NCI-H82 treated with DMSO at 0.1 percent for 48 hours (cell line): ENCODE measurements around the gene RGS11.

Experiments used
- DNase-seq: peaks from one replicate; lab custom pipeline; 2025; ENCODE audit not compliant: unreplicated experiment; lab: John Stamatoyannopoulos, UW

RGS11 gene

GRCh38 chr16:275786-276232 is at the start of gene RGS11:
TSS of gene RGS11 (minus strand) at chr16:275944. CDS start at chr16:275911, 33 bp downstream.
- DNase-seq: no peak

DNA sequence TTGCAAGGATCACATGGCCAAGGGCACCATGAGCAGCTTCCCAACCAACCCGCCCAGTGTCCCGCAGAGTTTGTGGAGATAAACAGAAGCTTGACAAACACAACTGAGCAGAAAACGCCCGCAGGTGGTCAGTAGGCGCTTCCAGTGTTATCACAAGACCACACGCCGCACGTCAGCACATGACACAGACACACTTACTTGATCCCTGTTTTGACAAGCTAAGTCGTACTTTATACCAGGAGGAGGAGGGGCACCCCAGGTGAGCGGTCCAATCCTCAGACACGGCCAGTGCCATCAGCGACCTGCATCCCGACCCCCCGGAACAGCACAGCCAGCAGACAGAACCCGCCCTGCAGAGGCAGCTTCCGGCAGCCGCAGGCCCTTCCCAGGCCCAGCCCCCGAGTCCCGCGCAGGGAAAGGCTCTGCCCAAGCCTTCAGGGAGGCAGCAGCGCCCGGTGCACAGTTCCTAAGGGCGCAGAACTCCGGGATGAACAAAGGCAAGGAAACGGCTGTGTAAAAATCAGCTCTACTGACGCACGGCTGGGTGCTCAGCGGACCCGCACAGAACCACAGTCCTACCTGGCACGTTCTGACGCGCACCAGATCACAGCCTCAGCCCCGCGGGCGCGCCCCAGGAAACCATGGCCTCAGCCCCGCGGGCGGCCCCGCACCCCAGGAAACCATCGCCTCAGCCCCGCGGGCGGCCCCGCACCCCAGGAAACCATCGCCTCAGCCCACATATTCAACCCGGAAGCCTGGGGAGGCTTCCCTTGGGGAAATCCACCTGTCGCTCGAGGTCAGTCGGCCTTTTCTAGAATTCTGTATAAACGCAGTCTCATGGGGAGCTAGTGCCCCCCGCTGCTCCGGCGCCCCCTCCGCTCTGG is 48.9 kb upstream of the RGS11 start:
- no peak for DNase-seq

DNA sequence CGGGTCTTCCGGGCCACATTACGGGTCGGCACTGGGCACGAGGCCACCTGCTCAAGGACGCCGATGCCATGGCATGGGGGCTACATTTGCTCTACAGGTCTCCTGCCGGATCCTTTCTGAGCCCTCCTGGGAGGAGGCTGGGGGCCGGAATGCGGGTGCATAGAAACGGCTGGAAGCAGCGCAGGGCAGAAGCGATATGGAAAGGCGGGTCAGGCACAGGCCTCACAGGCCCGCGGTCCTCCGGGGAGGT is 48.4 kb upstream of the RGS11 start:
- no peak for DNase-seq

GRCh38 chr16:322476-323143 is 46.9 kb upstream of the RGS11 start:
- no peak for DNase-seq

DNA sequence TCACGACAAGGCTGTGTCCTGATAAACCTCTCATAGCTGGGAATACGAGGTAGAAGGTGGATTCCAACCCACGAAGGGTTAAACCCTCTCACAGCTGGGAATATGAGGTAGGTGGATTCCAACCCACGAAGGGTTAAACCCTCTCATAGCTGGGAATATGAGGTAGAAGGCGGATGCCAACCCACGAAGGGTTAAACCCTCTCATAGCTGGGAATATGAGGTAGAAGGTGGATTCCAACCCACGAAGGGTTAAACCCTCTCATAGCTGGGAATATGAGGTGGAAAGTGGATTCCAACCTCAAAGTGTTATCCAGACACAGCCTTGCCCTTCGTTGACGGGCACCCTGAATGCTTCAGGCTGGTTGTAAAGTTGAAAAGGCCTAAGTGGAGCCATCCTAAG is 45.8 kb upstream of the RGS11 start:
- DNase-seq: no peak

GRCh38 chr16:320206-320605 is 44.5 kb upstream of the RGS11 start:
- DNase-seq: no peak

GRCh38 chr16:318628-319027 is 42.9 kb upstream of the RGS11 start:
- no peak for DNase-seq

- DNase-seq: no peak
Observed at GRCh38 chr16:317583-317982, 41.8 kb upstream of the RGS11 start.

GRCh38 chr16:316741-317464 is 41.2 kb upstream of the RGS11 start:
- no peak for DNase-seq

GRCh38 chr16:314795-315299 is 39.1 kb upstream of the RGS11 start:
- DNase-seq: no peak

DNA sequence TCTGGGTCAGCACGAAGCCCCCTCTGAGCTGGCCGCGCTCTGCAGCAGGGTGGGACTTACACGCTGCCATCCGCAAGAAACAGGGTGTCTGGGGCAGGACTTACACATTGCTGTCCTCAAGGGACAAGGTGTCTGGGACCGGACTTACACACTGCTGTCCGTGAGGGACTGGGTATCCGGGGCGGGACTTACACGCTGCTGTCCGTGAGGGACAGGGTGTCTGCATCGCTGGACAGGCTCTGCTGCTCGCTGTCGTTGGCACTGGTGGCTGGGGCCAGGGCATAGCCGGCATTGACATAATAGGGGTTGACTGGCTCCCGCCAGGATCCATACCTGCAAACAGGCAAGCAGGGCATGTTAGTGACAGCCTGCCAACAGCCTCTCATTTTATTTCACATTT is 38.6 kb upstream of the RGS11 start:
- no peak for DNase-seq

- DNase-seq: no peak
Observed at GRCh38 chr16:311725-312124, 36.0 kb upstream of the RGS11 start.

- no peak for DNase-seq
Observed at GRCh38 chr16:309476-309875, 33.7 kb upstream of the RGS11 start.

- no peak for DNase-seq
Observed at GRCh38 chr16:307691-308312, 32.1 kb upstream of the RGS11 start.

GRCh38 chr16:306911-307370 is 31.2 kb upstream of the RGS11 start:
- DNase-seq: no peak

- no peak for DNase-seq
Observed at GRCh38 chr16:305916-306626, 30.3 kb upstream of the RGS11 start.

GRCh38 chr16:303760-304505 is 28.2 kb upstream of the RGS11 start:
- DNase-seq: no peak

DNA sequence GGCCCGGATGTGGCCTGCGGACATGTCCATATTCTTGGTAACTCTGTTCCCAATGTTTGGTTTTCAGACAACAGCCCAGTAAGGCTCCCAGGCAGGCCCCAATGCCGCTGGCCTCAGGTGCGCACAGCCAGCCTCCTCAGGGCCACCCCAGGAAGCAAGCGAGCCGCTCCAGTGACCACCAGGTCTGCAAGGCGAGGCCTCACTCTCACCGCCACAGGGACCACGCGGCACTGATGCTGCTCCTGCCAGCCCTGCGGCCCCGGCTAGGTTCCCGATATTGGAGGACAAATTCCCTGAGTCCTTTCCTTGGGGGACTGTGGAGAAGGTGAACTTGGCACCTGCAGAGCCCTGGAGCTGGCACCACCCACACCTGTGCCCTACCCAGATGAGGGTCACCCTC is 26.2 kb upstream of the RGS11 start:
- no peak for DNase-seq

GRCh38 chr16:301235-301634 is 25.5 kb upstream of the RGS11 start:
- DNase-seq: no peak

DNA sequence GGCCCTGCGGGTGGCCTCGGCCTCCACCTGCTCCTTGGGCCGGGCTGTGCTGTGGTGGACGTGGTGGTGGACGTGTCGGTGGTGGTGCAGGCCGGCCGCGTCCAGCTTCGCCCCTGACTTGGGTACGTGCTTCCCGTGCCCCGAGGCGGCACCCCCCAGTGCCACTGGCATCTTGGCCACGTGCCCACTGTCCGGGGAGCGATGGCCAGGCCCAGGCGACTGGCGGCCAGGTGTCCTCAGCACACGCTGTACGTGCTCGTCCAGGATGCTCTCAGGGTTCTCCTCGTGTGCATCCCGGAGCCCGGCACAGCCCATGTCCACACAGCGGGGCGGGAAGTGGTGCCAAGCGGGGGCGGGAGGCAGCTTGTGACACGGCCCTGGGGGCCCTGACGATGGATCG is 22.1 kb upstream of the RGS11 start:
- DNase-seq: no peak
